HCT116 (cell line): ENCODE data around the gene RASL12. TPM values are rescaled to one million over a fixed set of nuclear protein-coding genes. Genes with fewer than 3 reads are reported as not detected.

Experiments used
- ATAC-seq: fragments of 200-7000 bp; cut with Tn5 transposase; 2 replicates; pipeline ENCODE4 v1.9.1; 2020; ENCODE audit warnings: mild to moderate bottlenecking, moderate library complexity
- BruUV-seq: library from RNA; stranded (reverse); fragments of 400-500 nt; replicated peaks from 2 replicates; lab custom pipeline; 2021; lab: Mats Ljungman, UMichigan
- CTCF ChIA-PET: fragments of 300-600 bp; sonication (Branson Sonifier 250); formaldehyde crosslinking; loops from one replicate; lab custom pipeline; 2021; ENCODE audit warnings: antibody characterized with exemption; lab: Charles Lee
- POLR2A ChIA-PET: fragments of 300-600, 350-600 bp; sonication (Branson Sonifier 250); formaldehyde crosslinking; loops from one replicate; lab custom pipeline; 2021; ENCODE audit warnings: antibody characterized with exemption; lab: Charles Lee
- RAD21 ChIA-PET, 2 experiments: fragments of 300-600 bp; sonication (Branson Sonifier 250); formaldehyde crosslinking; loops; one replicate each; lab custom pipeline; 2023; ENCODE audit warnings: low total read pairs in 2 of 2; ENCODE audit not compliant: uncharacterized antibody in 2 of 2, unreplicated experiment in 2 of 2, low non-redundant PET in 1 of 2; lab: Charles Lee
- DNase-seq: peaks from one replicate; pipeline ENCODE4 v3.0.0-alpha.2; 2010; ENCODE audit warnings: low read depth, low spot score
- H2AFZ ChIP-seq: fragments of 200-600 bp; shearing (Covaris generic), sonication (generic); 2 replicates; pipeline ENCODE4 v1.6.1; 2017; ENCODE audit warnings: low read depth, mixed run types, mixed read lengths, antibody characterized with exemption, low read length; ENCODE audit not compliant: poor library complexity, severe bottlenecking
- H3K27ac ChIP-seq: 2 replicates; pipeline ENCODE4 v1.5.1; 2012; ENCODE audit warnings: low read depth, low read length
- H3K27me3 ChIP-seq: fragments of 200-600 bp; sonication (generic); 2 replicates; pipeline ENCODE4 v1.6.1; 2016; ENCODE audit warnings: mixed run types, low read length, mixed read lengths; ENCODE audit not compliant: insufficient read depth
- H3K36me3 ChIP-seq, 2 experiments: fragments of 200-500 bp in 1 of 2; fragments of 200-600 bp in 1 of 2; sonication (Bioruptor generic) in 1 of 2; sonication (generic) in 1 of 2; 2 replicates each; pipeline versions ENCODE4 v1.5.1 to v1.6.1; 2014 to 2016; ENCODE audit warnings: low read length in 2 of 2, inconsistent platforms in 1 of 2, mixed read lengths in 1 of 2, mixed run types in 1 of 2; ENCODE audit not compliant: insufficient read depth in 2 of 2, control insufficient read depth in 1 of 2
- H3K4me1 ChIP-seq, 2 experiments: fragments of 200-600 bp in 1 of 2; sonication (generic) in 1 of 2; 2 replicates each; pipeline versions ENCODE4 v1.5.1 to v1.6.1; 2012 to 2017; ENCODE audit warnings: low read length in 2 of 2, inconsistent platforms in 1 of 2, mild to moderate bottlenecking in 1 of 2, mixed read lengths in 1 of 2, mixed run types in 1 of 2, moderate library complexity in 1 of 2; ENCODE audit not compliant: insufficient read depth in 2 of 2, control insufficient read depth in 1 of 2
- H3K4me2 ChIP-seq: fragments of 200-600 bp; sonication (generic); 2 replicates; pipeline ENCODE4 v1.6.1; 2017; ENCODE audit warnings: mixed run types, low read length, mixed read lengths
- H3K4me3 ChIP-seq, 2 experiments: fragments of 200-600 bp in 1 of 2; sonication (generic) in 1 of 2; replicated peaks in 1 of 2; 2 replicates each; pipeline ENCODE4 v1.5.1; 2011 to 2016; ENCODE audit warnings: low read length in 2 of 2, control low read depth in 1 of 2, low read depth in 1 of 2, mild to moderate bottlenecking in 1 of 2, mixed read lengths in 1 of 2, mixed run types in 1 of 2
- H3K79me2 ChIP-seq: fragments of 200-600 bp; sonication (generic); 2 replicates; pipeline ENCODE4 v1.6.1; 2017; ENCODE audit warnings: mild to moderate bottlenecking, mixed run types, low read length, moderate library complexity, mixed read lengths; ENCODE audit not compliant: insufficient read depth
- H3K9ac ChIP-seq: fragments of 200-600 bp; sonication (generic); 2 replicates; pipeline ENCODE4 v1.6.1; 2016; ENCODE audit warnings: low read length, mixed read lengths
- H3K9me2 ChIP-seq: fragments of 200-600 bp; sonication (generic), shearing (Covaris generic); 2 replicates; pipeline ENCODE4 v1.6.1; 2017; ENCODE audit warnings: mixed run types, mild to moderate bottlenecking, moderate library complexity; ENCODE audit not compliant: insufficient read depth
- H3K9me3 ChIP-seq, 2 experiments: fragments of 200-500 bp in 1 of 2; fragments of 200-600 bp in 1 of 2; sonication (Bioruptor generic) in 1 of 2; sonication (generic) in 1 of 2; 2 replicates each; pipeline ENCODE4 v1.6.1; 2014 to 2017; ENCODE audit warnings: low read length in 2 of 2, mixed read lengths in 2 of 2, inconsistent platforms in 1 of 2, low read depth in 1 of 2, mild to moderate bottlenecking in 1 of 2, mixed run types in 1 of 2, moderate library complexity in 1 of 2; ENCODE audit not compliant: control insufficient read depth in 1 of 2, insufficient read depth in 1 of 2
- H4K20me1 ChIP-seq: fragments of 200-600 bp; sonication (generic), shearing (Covaris generic); 2 replicates; pipeline ENCODE4 v1.6.1; 2017; ENCODE audit warnings: mixed run types, mild to moderate bottlenecking, moderate library complexity; ENCODE audit not compliant: insufficient read depth
- EGR1 ChIP-seq: IDR thresholded peaks from 2 replicates; pipeline ENCODE4 v1.6.1; 2012; ENCODE audit warnings: low read depth
- ELF1 ChIP-seq: IDR thresholded peaks from 2 replicates; pipeline ENCODE4 v1.6.1; 2012; ENCODE audit warnings: low read depth, borderline replicate concordance
- EZH2 ChIP-seq: fragments of 200-600 bp; sonication (generic); IDR thresholded peaks from 2 replicates; pipeline ENCODE4 v1.6.1; 2017; ENCODE audit warnings: antibody characterized with exemption, mixed run types
- POLR2AphosphoS5 ChIP-seq: IDR thresholded peaks from 2 replicates; pipeline ENCODE4 v1.6.1; 2011; ENCODE audit warnings: mild to moderate bottlenecking, low read depth, low read length, moderate library complexity
- RAD21 ChIP-seq: IDR thresholded peaks from 2 replicates; pipeline ENCODE4 v1.6.1; 2012; ENCODE audit warnings: low read depth, mild to moderate bottlenecking
- SIN3A ChIP-seq: IDR thresholded peaks from 2 replicates; pipeline ENCODE4 v1.6.1; 2012; ENCODE audit warnings: low read depth
- TCF7L2 ChIP-seq: IDR thresholded peaks from 2 replicates; pipeline ENCODE4 v1.7.0; 2011; ENCODE audit warnings: borderline replicate concordance, inconsistent platforms; ENCODE audit not compliant: insufficient read depth, insufficient read length; ENCODE audit errors: extremely low read depth
- YY1 ChIP-seq: IDR thresholded peaks from 2 replicates; pipeline ENCODE4 v1.6.1; 2011; ENCODE audit warnings: low read length, low read depth, moderate library complexity, mild to moderate bottlenecking; ENCODE audit not compliant: insufficient replicate concordance; ENCODE audit errors: extremely low read depth
- ZNF274 ChIP-seq: fragments of 200-500 bp; sonication (Bioruptor generic); IDR thresholded peaks from 2 replicates; pipeline ENCODE4 v1.6.1; 2014; ENCODE audit warnings: mild to moderate bottlenecking, low read depth, low read length, inconsistent platforms
- intact Hi-C: fragments of 100-400 bp; cut with micrococcal nuclease; formaldehyde crosslinking; loops from 2 replicates; pipeline ENCODE4 v1.10.0; 2022
- total RNA-seq: library from RNA; stranded (reverse); gene quantifications from one replicate; pipeline ENCODE4 v1.2.1, GENCODE V29; 2021; ENCODE audit not compliant: unreplicated experiment
- TF ChIP-seq, protein P1 (sequence below): IDR thresholded peaks from 2 replicates; pipeline ENCODE4 v1.6.1; 2012; ENCODE audit warnings: low read depth
- TF ChIP-seq, protein P2 (sequence below): IDR thresholded peaks from 2 replicates; pipeline ENCODE4 v1.6.1; 2012
- TF ChIP-seq, protein P3 (sequence below): IDR thresholded peaks from 2 replicates; pipeline ENCODE4 v1.6.1; 2012
- TF ChIP-seq, protein P4 (sequence below), 3 experiments: fragments of 200-600 bp in 1 of 3; sonication (generic) in 1 of 3; IDR thresholded peaks in 2 of 3; conservative IDR thresholded peaks in 1 of 3; 2 replicates each; pipeline ENCODE4 v1.5.1; 2012 to 2017; ENCODE audit warnings: low read depth in 2 of 3, low read length in 2 of 3, antibody characterized with exemption in 1 of 3, borderline replicate concordance in 1 of 3, control low read depth in 1 of 3, mild to moderate bottlenecking in 1 of 3, mixed read lengths in 1 of 3, mixed run types in 1 of 3, moderate library complexity in 1 of 3; ENCODE audit not compliant: insufficient read depth in 1 of 3

Gene RASL12
- total RNA-seq, 1 experiment from 2014 or later = 0.25 TPM

DNA sequence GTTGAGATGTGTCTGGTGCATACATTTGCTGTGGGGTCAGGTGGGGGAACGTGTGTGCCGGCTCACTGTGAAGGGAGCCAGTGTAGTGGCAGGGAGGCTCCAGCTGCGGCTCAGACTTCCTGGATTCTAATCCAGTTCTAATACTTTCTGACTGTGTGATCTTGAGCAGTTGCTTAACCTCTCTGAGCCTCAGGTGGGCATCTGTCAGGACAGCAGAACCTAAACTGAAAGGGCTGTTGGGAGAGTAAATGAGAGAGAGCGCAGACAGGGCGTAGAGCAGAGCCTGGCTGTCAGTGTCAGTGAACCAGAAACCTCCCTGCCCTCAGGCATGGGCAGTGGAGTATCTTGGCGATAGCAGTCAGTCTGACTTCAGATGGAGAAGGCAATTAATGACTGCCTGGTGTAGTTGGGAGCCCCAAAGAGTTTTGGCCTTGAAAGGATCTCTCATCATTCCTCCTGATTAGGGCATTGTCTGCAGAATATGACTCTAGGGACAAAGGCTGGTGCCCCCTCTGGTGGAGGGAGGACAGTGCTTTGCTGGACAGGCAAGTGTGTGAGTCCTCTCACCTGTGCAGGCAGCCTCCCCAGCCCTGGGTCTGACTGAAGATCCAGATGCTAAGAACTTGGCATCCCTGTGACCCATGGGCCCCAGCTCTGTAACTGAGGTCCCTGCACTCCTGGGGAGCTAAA is 18.3 kb upstream of the RASL12 start:
- Histone ChIP-seq H3K27me3 (peaks cover 7% of the 10 kb centered on the region; the same call in 1 of the 2 replicates), H3K79me2 (no peaks in the 10 kb centered on the region), H3K36me3 (no peaks in the 10 kb centered on the region), H4K20me1 (no peaks in the 10 kb centered on the region), H3K9me2 (no peaks in the 10 kb centered on the region), H2AFZ (no peak overlapping the region), H3K27ac (no peak overlapping the region), H3K9me3 (no peaks in the 10 kb centered on the region), H3K4me1 (peaks cover 0 to 5% of the 10 kb centered on the region in 2 experiments; a peak in 2 of 4 replicates)
- peak; percentile 49 for DNase-seq
- CTCF ChIA-PET = interaction anchor here (0.8 to 2.0 kb wide), 6 partner anchors 9 to 52 kb away, joined by 3 to 7 read pairs (median 6); no protein-coding TSS in a partner anchor
- TF ChIP-seq, protein P1, sequence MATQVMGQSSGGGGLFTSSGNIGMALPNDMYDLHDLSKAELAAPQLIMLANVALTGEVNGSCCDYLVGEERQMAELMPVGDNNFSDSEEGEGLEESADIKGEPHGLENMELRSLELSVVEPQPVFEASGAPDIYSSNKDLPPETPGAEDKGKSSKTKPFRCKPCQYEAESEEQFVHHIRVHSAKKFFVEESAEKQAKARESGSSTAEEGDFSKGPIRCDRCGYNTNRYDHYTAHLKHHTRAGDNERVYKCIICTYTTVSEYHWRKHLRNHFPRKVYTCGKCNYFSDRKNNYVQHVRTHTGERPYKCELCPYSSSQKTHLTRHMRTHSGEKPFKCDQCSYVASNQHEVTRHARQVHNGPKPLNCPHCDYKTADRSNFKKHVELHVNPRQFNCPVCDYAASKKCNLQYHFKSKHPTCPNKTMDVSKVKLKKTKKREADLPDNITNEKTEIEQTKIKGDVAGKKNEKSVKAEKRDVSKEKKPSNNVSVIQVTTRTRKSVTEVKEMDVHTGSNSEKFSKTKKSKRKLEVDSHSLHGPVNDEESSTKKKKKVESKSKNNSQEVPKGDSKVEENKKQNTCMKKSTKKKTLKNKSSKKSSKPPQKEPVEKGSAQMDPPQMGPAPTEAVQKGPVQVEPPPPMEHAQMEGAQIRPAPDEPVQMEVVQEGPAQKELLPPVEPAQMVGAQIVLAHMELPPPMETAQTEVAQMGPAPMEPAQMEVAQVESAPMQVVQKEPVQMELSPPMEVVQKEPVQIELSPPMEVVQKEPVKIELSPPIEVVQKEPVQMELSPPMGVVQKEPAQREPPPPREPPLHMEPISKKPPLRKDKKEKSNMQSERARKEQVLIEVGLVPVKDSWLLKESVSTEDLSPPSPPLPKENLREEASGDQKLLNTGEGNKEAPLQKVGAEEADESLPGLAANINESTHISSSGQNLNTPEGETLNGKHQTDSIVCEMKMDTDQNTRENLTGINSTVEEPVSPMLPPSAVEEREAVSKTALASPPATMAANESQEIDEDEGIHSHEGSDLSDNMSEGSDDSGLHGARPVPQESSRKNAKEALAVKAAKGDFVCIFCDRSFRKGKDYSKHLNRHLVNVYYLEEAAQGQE = no peak
- TF ChIP-seq ZNF274 = no peak
- TF ChIP-seq EZH2 = no peak
- no peak for TF ChIP-seq EGR1
- no peak for TF ChIP-seq ELF1
- TF ChIP-seq, protein P2, sequence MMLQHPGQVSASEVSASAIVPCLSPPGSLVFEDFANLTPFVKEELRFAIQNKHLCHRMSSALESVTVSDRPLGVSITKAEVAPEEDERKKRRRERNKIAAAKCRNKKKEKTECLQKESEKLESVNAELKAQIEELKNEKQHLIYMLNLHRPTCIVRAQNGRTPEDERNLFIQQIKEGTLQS = no peak
- TF ChIP-seq SIN3A = no peak
- TF ChIP-seq, protein P3, sequence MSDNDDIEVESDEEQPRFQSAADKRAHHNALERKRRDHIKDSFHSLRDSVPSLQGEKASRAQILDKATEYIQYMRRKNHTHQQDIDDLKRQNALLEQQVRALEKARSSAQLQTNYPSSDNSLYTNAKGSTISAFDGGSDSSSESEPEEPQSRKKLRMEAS = no peak
- TF ChIP-seq POLR2AphosphoS5 = no peak
- TF ChIP-seq RAD21 = peak; percentile 70
- no peak for TF ChIP-seq TCF7L2
- no peak for TF ChIP-seq YY1
- TF ChIP-seq, protein P4, sequence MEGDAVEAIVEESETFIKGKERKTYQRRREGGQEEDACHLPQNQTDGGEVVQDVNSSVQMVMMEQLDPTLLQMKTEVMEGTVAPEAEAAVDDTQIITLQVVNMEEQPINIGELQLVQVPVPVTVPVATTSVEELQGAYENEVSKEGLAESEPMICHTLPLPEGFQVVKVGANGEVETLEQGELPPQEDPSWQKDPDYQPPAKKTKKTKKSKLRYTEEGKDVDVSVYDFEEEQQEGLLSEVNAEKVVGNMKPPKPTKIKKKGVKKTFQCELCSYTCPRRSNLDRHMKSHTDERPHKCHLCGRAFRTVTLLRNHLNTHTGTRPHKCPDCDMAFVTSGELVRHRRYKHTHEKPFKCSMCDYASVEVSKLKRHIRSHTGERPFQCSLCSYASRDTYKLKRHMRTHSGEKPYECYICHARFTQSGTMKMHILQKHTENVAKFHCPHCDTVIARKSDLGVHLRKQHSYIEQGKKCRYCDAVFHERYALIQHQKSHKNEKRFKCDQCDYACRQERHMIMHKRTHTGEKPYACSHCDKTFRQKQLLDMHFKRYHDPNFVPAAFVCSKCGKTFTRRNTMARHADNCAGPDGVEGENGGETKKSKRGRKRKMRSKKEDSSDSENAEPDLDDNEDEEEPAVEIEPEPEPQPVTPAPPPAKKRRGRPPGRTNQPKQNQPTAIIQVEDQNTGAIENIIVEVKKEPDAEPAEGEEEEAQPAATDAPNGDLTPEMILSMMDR (IDR thresholded peaks at IDR 0.05 in 2 of 3, conservative IDR thresholded peaks at IDR 0.05 in 1 of 3; ENCODE audit: borderline replicate concordance in 1 of 3, insufficient read depth in 1 of 3, low read depth in 2 of 3, low read length in 2 of 3) = peak; percentile 66 to 84 (median 69)
- TF ChIP-seq, all 23 proteins: peak for 2
- ChIA-PET RAD21 (no interaction called here), POLR2A (interaction anchor here (1.7 kb wide), 1 partner anchor 9 kb away, joined by 3 read pairs; no protein-coding TSS in a partner anchor)
- no TSS peak for BruUV-seq
- Histone ChIP-seq H3K9ac (no peak overlapping the region), H3K4me3 (no peak overlapping the region), H3K4me2 (no peak overlapping the region)
- intact Hi-C loops = loop anchor here (1.0 kb wide), 1 partner anchor 32 kb away; no protein-coding TSS in a partner anchor
- ATAC-seq = peak; percentile 91
